ENCODE measurements around the gene CAMSAP1. TPM values are rescaled to one million over a fixed set of nuclear protein-coding genes. Genes with fewer than 3 reads are reported as not detected.

Gene CAMSAP1
- polyA plus RNA-seq, 3 donors: 0.71 to 9.0 (median 0.75) TPM

DNA sequence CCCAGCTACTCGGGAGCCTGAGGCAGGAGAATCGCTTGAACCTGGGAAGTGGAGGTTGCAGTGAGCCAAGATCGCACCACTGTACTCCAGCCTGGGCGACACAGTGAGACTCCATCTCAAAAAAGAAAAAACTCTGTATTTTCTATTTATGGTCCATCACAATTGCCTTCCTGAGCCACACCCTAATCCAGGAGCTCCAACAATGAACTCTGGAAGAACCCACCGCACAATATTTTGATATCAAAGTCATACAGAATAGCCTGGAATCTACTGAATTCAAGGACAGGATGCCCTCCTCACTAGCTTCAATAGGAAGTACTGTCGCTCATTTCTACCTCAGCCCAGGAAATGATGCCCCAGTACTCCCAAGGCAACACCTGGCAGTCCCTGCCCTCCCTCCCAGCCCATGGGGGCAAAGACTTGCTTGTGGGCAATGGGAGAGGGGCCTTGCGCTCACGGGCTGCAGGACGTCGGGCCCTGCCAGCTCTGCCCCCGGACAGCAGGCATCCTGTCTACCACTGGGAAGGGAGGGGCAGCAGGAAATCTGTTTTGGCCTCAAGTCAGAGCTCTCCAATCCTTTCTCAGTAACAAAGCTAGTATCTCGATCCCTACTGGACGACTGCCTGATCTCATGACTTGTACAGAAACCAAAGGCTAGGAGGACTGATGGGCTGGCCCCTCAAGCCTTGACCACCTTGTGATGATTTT lies 34.1 kb upstream of the CAMSAP1 start:
- intact Hi-C loops (cut with micrococcal nuclease): no loop called here
- Histone ChIP-seq H3K27ac (ENCODE audit: low read depth in 1 of 2, low read length in 2 of 2) (no peak overlapping the region), H3K27me3 (ENCODE audit: control insufficient read depth in 2 of 2, insufficient read depth in 2 of 2, low read length in 2 of 2) (no peaks in the 10 kb centered on the region), H3K4me2 (replicated peaks; ENCODE audit: extremely low read depth, low read length, poor library complexity, severe bottlenecking) (no peak overlapping the region), H3K9ac (ENCODE audit: insufficient read depth, low read length, poor library complexity, severe bottlenecking) (no peak overlapping the region), H3K79me2 (ENCODE audit: insufficient read depth, low read length) (no peaks in the 10 kb centered on the region), H2AFZ (ENCODE audit: insufficient read depth, low read depth, low read length, poor library complexity, severe bottlenecking) (no peak overlapping the region), H4K20me1 (ENCODE audit: insufficient read depth, low read length) (peaks cover 70% of the 10 kb centered on the region), H3K4me3 (replicated peaks in 1 of 3; ENCODE audit: low read depth in 2 of 3, low read length in 3 of 3) (no peak overlapping the region), H3K9me3 (replicated peaks in 1 of 2; ENCODE audit: control insufficient read depth in 1 of 2, insufficient read depth in 1 of 2, low read length in 2 of 2) (no peaks in the 10 kb centered on the region), H3K4me1 (ENCODE audit: control insufficient read depth in 1 of 2, insufficient read depth in 2 of 2, low read length in 2 of 2) (no peaks in the 10 kb centered on the region), H3K36me3 (replicated peaks in 1 of 2; ENCODE audit: control insufficient read depth in 1 of 2, insufficient read depth in 2 of 2, low read length in 2 of 2) (peaks cover 82 to 99% of the 10 kb centered on the region in 2 donors)
- Mint-ChIP-seq H3K4me3 (no peak overlapping the region), H3K9me3 (peaks cover under 1 to 13% (median 4%) of the 10 kb centered on the region in 7 donors), H3K4me1 (no peaks in the 10 kb centered on the region), H3K36me3 (peaks cover 90 to 99% of the 10 kb centered on the region in 2 donors), H3K27me3 (ENCODE audit: low read depth in 3 of 3) (no peaks in the 10 kb centered on the region), H3K27ac (no peak overlapping the region)
- WGBS (ENCODE audit: insufficient coverage): 97% methylated on average over 3 of the region's 13 CpGs
- TF ChIP-seq, protein P1, sequence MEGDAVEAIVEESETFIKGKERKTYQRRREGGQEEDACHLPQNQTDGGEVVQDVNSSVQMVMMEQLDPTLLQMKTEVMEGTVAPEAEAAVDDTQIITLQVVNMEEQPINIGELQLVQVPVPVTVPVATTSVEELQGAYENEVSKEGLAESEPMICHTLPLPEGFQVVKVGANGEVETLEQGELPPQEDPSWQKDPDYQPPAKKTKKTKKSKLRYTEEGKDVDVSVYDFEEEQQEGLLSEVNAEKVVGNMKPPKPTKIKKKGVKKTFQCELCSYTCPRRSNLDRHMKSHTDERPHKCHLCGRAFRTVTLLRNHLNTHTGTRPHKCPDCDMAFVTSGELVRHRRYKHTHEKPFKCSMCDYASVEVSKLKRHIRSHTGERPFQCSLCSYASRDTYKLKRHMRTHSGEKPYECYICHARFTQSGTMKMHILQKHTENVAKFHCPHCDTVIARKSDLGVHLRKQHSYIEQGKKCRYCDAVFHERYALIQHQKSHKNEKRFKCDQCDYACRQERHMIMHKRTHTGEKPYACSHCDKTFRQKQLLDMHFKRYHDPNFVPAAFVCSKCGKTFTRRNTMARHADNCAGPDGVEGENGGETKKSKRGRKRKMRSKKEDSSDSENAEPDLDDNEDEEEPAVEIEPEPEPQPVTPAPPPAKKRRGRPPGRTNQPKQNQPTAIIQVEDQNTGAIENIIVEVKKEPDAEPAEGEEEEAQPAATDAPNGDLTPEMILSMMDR (IDR thresholded peaks at IDR 0.05): no peak
- DNase-seq: no peak

DNA sequence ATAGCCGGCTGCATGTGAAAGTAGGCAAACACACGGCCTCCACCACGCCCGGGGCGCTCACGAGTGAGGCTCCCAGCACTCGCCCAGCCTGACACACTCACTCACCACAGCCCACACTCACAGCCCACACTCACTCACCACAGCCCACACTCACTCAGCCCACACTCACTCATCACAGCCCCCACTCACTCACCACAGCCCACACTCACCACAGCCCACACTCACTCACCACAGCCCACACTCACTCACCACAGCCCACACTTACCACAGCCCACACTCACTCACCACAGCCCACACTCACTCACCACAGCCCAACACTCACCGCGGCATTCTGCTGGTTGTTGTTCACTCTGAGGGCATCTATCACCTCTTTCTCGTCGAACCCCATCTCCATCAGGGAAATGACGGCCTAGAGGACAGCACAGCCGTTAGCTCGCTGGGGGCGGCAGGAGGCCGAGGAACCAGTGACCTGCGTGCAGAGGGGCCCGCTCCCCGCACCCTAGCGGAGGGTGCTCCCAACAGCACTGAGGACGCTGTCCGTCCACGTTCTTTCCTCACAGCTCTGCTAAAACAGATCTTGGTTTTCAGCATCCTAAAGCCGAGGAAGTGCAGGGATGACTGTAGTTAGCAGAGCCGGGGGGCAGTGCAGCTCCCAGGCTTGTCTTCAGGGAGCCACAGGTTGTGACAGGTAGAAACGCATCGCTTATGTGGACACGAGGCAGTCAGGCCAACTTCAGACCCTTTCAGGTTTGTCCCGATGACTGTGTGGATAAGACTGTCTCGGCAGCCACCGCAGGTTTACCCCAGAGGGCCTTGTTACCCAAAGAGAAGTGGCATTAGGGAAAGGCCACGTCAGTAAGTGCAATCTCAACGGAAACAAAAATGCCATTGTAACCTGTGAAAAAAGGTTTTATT lies 32.3 kb upstream of the CAMSAP1 start:
- no peaks in the 10 kb centered on the region for H3K4me1 ChIP-seq (ENCODE audit: control insufficient read depth in 1 of 2, insufficient read depth in 2 of 2, low read length in 2 of 2)
- DNase-seq: no peak
- 87% methylated on average over 33 of the region's 33 CpGs for WGBS (ENCODE audit: insufficient coverage)
- no peak overlapping the region for H3K4me3 Mint-ChIP-seq
- no peaks in the 10 kb centered on the region for H3K27me3 ChIP-seq (ENCODE audit: control insufficient read depth in 2 of 2, insufficient read depth in 2 of 2, low read length in 2 of 2)
- no peak overlapping the region for H3K27ac ChIP-seq (ENCODE audit: low read depth in 1 of 2, low read length in 2 of 2)
- H3K9me3 Mint-ChIP-seq: peaks cover 1 to 13% (median 4%) of the 10 kb centered on the region in 7 donors
- H3K4me1 Mint-ChIP-seq: no peaks in the 10 kb centered on the region
- H3K9ac ChIP-seq (ENCODE audit: insufficient read depth, low read length, poor library complexity, severe bottlenecking): no peak overlapping the region
- H3K9me3 ChIP-seq (replicated peaks in 1 of 2; ENCODE audit: control insufficient read depth in 1 of 2, insufficient read depth in 1 of 2, low read length in 2 of 2): no peaks in the 10 kb centered on the region
- peaks cover 86 to 99% of the 10 kb centered on the region in 2 donors for H3K36me3 Mint-ChIP-seq
- no peak overlapping the region for H3K4me3 ChIP-seq (replicated peaks in 1 of 3; ENCODE audit: low read depth in 2 of 3, low read length in 3 of 3)
- H3K27ac Mint-ChIP-seq: peak overlapping the region in 2 of 7 donors; percentile 61 to 72
- peaks cover 70 to 99% of the 10 kb centered on the region in 2 donors for H3K36me3 ChIP-seq (replicated peaks in 1 of 2; ENCODE audit: control insufficient read depth in 1 of 2, insufficient read depth in 2 of 2, low read length in 2 of 2)
- TF ChIP-seq, protein P1 (IDR thresholded peaks at IDR 0.05): no peak
- H3K27me3 Mint-ChIP-seq (ENCODE audit: low read depth in 3 of 3): no peaks in the 10 kb centered on the region
- H4K20me1 ChIP-seq (ENCODE audit: insufficient read depth, low read length): peaks cover 57% of the 10 kb centered on the region
- no peak overlapping the region for H2AFZ ChIP-seq (ENCODE audit: insufficient read depth, low read depth, low read length, poor library complexity, severe bottlenecking)
- intact Hi-C loops (cut with micrococcal nuclease): no loop called here
- no peaks in the 10 kb centered on the region for H3K79me2 ChIP-seq (ENCODE audit: insufficient read depth, low read length)
- no peak overlapping the region for H3K4me2 ChIP-seq (replicated peaks; ENCODE audit: extremely low read depth, low read length, poor library complexity, severe bottlenecking)

All from CD14-positive monocyte (primary cell).